ENCODE measurements around the gene SCD5. TPM values are rescaled to one million over a fixed set of nuclear protein-coding genes. Genes with fewer than 3 reads are reported as not detected.

SCD5 gene
- total and polyA plus RNA-seq, 2 donors (not counting 3 experiments of a cell fraction or from before 2014, with no cell fraction given) = 38.4 to 38.5 TPM

DNA sequence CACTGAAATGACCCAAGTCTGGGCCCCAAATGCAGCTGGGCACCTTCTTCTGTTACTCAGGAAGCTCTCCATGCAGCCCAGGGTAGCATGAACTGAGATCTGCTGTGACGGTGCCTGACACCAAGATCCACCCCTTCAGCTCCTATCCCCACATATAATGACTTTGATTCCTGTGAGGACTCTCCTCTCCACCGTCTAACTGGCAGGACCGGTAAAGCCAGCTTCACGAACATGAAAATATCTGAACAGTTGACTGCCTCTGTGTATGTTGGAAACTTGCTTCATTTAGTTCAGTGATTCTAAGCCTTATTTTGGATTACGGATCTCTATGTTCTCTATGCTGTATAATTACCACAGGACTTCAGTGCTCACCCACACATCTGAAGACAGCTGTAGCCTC, 121.3 kb downstream of the SCD5 start:
- ChIA-PET POLR2A (no interaction called here), CTCF (interaction anchor here (0.7 to 1.3 kb wide), 3 partner anchors 10 to 215 kb away, joined by 3 to 4 read pairs (median 3); no protein-coding TSS in a partner anchor)
- Histone ChIP-seq H3K4me2 (ENCODE audit: insufficient read depth, low read length) (no peak overlapping the region), H3K4me3 (replicated peaks in 1 of 3; ENCODE audit: insufficient read depth in 1 of 3, low read depth in 1 of 3, low read length in 3 of 3) (no peak overlapping the region), H2AFZ (ENCODE audit: low read depth, low read length) (no peak overlapping the region), H3K27ac (ENCODE audit: insufficient read depth, low read depth, low read length) (no peak overlapping the region), H3K27me3 (ENCODE audit: control insufficient read depth in 2 of 2, insufficient read depth in 2 of 2, low read length in 2 of 2) (no peaks in the 10 kb centered on the region), H3K36me3 (ENCODE audit: control insufficient read depth in 2 of 2, extremely low read depth in 1 of 2, insufficient read depth in 2 of 2, low read length in 2 of 2) (peaks cover 0 to 11% of the 10 kb centered on the region in 2 experiments), H3K9me3 (replicated peaks; ENCODE audit: control insufficient read depth, insufficient read depth, low read length) (no peaks in the 10 kb centered on the region), H3K79me2 (ENCODE audit: control insufficient read depth, insufficient read depth, low read length) (no peaks in the 10 kb centered on the region), H3K9ac (replicated peaks; ENCODE audit: extremely low read depth, insufficient read depth, low read length) (no peak overlapping the region), H4K20me1 (replicated peaks; ENCODE audit: control insufficient read depth, extremely low read depth, insufficient read depth, low read length) (peaks cover 2% of the 10 kb centered on the region), H3K9me1 (replicated peaks; ENCODE audit: control insufficient read depth, extremely low read depth, insufficient read depth, low read length) (no peaks in the 10 kb centered on the region), H3K4me1 (ENCODE audit: control insufficient read depth, extremely low read depth, insufficient read depth, low read length) (peaks cover 2% of the 10 kb centered on the region)
- intact Hi-C loops (cut with micrococcal nuclease) (no loop called here), dilution Hi-C loops (cut with MboI; ENCODE audit: extremely low pct_ligation_motif_present, low sequenced_read_pairs) (no loop called here)
- TF ChIP-seq FOS (IDR thresholded peaks at IDR 0.05; ENCODE audit: borderline replicate concordance, insufficient read depth, low read length) (no peak), EZH2 (IDR thresholded peaks at IDR 0.05; ENCODE audit: borderline replicate concordance, low read depth, low read length, severe bottlenecking) (no peak), GATA2 (IDR thresholded peaks at IDR 0.05; ENCODE audit: insufficient read depth, insufficient read length, low read depth, low read length) (no peak), MYC (IDR thresholded peaks at IDR 0.05; ENCODE audit: low read depth, low read length) (no peak), POLR2AphosphoS5 (IDR thresholded peaks at IDR 0.05; ENCODE audit: insufficient read depth, low read depth, low read length) (no peak), POLR2A (IDR thresholded peaks at IDR 0.05; ENCODE audit: low read depth, low read length) (no peak)
- TF ChIP-seq, protein P1, sequence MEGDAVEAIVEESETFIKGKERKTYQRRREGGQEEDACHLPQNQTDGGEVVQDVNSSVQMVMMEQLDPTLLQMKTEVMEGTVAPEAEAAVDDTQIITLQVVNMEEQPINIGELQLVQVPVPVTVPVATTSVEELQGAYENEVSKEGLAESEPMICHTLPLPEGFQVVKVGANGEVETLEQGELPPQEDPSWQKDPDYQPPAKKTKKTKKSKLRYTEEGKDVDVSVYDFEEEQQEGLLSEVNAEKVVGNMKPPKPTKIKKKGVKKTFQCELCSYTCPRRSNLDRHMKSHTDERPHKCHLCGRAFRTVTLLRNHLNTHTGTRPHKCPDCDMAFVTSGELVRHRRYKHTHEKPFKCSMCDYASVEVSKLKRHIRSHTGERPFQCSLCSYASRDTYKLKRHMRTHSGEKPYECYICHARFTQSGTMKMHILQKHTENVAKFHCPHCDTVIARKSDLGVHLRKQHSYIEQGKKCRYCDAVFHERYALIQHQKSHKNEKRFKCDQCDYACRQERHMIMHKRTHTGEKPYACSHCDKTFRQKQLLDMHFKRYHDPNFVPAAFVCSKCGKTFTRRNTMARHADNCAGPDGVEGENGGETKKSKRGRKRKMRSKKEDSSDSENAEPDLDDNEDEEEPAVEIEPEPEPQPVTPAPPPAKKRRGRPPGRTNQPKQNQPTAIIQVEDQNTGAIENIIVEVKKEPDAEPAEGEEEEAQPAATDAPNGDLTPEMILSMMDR (IDR thresholded peaks at IDR 0.05; ENCODE audit: extremely low read depth in 1 of 2, insufficient read depth in 1 of 2, low read depth in 1 of 2, low read length in 2 of 2) = no peak
- BruUV-seq (replicated peaks) = no TSS peak
- DNase-seq (ENCODE audit: low read depth, low spot score) (no peak), FAIRE-seq (no peak)

Measured in endothelial cell of umbilical vein (primary cell).